ENCODE data around the gene HNF1B.
"Not testable (repeated sequence)": the region's sequence is repeated elsewhere in the genome, so short reads cannot be mapped to it uniquely, and the experiment has no call there.

HNF1B gene

GRCh38 chr17:37698911-37699255, 46.0 kb downstream of the HNF1B start:
- no peak for DNase-seq

GRCh38 chr17:37698132-37698910, 46.5 kb downstream of the HNF1B start:
- DNase-seq = no peak

- DNase-seq = no peak
Measured at GRCh38 chr17:37697381-37697780, 47.5 kb downstream of the HNF1B start.

GRCh38 chr17:37696366-37696765, 48.5 kb downstream of the HNF1B start:
- DNase-seq = no peak

- DNase-seq = no peak
Measured at GRCh38 chr17:37695726-37696125, 49.1 kb downstream of the HNF1B start.

GRCh38 chr17:37694734-37695133, 50.1 kb downstream of the HNF1B start:
- DNase-seq = no peak

- DNase-seq = no peak
Measured at GRCh38 chr17:37693328-37693727, 51.5 kb downstream of the HNF1B start.

GRCh38 chr17:37691807-37692206, 53.1 kb downstream of the HNF1B start:
- no peak for DNase-seq

- DNase-seq = no peak
Measured at GRCh38 chr17:37689317-37689716, 55.5 kb downstream of the HNF1B start.

GRCh38 chr17:37683454-37683984, 61.3 kb downstream of the HNF1B start:
- no peak for DNase-seq

GRCh38 chr17:37682007-37682406, 62.9 kb downstream of the HNF1B start:
- no peak for DNase-seq

GRCh38 chr17:37679995-37680394, 64.9 kb downstream of the HNF1B start:
- DNase-seq = not testable (repeated sequence)

GRCh38 chr17:37678036-37678435, 66.8 kb downstream of the HNF1B start:
- DNase-seq = no peak

GRCh38 chr17:37677021-37677420, 67.8 kb downstream of the HNF1B start:
- no peak for DNase-seq

GRCh38 chr17:37676115-37676925, 68.5 kb downstream of the HNF1B start:
- no peak for DNase-seq

GRCh38 chr17:37674511-37674910, 70.3 kb downstream of the HNF1B start:
- DNase-seq = no peak

GRCh38 chr17:37673386-37673785, 71.5 kb downstream of the HNF1B start:
- no peak for DNase-seq

GRCh38 chr17:37672548-37673078, 72.2 kb downstream of the HNF1B start:
- no peak for DNase-seq

- DNase-seq = peak; percentile 9
Measured at GRCh38 chr17:37671824-37672547, 72.9 kb downstream of the HNF1B start.

- no peak for DNase-seq
Measured at GRCh38 chr17:37671028-37671823, 73.6 kb downstream of the HNF1B start.

GRCh38 chr17:37667039-37667438, 77.8 kb downstream of the HNF1B start:
- no peak for DNase-seq

GRCh38 chr17:37664214-37664613, 80.6 kb downstream of the HNF1B start:
- no peak for DNase-seq
